Measurements from ENCODE around the gene MXRA7.

Gene MXRA7

GRCh38 chr17:76726231-76726775 lies 15.5 kb upstream of the MXRA7 start, which contains the start of gene JMJD6:
Gene JMJD6 (minus strand): TSS chr17:76726606. CDS start chr17:76726475, 131 bp downstream.
- 0 out of 2 replicates have a peak, but pooled peaks have one; percentile 12 for TF ChIP-seq ZBTB7A (IDR thresholded peaks at IDR 0.05; ENCODE audit: low read depth)
- TF ChIP-seq, protein P1, sequence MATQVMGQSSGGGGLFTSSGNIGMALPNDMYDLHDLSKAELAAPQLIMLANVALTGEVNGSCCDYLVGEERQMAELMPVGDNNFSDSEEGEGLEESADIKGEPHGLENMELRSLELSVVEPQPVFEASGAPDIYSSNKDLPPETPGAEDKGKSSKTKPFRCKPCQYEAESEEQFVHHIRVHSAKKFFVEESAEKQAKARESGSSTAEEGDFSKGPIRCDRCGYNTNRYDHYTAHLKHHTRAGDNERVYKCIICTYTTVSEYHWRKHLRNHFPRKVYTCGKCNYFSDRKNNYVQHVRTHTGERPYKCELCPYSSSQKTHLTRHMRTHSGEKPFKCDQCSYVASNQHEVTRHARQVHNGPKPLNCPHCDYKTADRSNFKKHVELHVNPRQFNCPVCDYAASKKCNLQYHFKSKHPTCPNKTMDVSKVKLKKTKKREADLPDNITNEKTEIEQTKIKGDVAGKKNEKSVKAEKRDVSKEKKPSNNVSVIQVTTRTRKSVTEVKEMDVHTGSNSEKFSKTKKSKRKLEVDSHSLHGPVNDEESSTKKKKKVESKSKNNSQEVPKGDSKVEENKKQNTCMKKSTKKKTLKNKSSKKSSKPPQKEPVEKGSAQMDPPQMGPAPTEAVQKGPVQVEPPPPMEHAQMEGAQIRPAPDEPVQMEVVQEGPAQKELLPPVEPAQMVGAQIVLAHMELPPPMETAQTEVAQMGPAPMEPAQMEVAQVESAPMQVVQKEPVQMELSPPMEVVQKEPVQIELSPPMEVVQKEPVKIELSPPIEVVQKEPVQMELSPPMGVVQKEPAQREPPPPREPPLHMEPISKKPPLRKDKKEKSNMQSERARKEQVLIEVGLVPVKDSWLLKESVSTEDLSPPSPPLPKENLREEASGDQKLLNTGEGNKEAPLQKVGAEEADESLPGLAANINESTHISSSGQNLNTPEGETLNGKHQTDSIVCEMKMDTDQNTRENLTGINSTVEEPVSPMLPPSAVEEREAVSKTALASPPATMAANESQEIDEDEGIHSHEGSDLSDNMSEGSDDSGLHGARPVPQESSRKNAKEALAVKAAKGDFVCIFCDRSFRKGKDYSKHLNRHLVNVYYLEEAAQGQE (IDR thresholded peaks at IDR 0.05; ENCODE audit: low read depth): no peak
- no peak for TF ChIP-seq RAD21 (IDR thresholded peaks at IDR 0.05; ENCODE audit: low read depth)
- TF ChIP-seq, protein P2, sequence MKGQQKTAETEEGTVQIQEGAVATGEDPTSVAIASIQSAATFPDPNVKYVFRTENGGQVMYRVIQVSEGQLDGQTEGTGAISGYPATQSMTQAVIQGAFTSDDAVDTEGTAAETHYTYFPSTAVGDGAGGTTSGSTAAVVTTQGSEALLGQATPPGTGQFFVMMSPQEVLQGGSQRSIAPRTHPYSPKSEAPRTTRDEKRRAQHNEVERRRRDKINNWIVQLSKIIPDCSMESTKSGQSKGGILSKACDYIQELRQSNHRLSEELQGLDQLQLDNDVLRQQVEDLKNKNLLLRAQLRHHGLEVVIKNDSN (IDR thresholded peaks at IDR 0.05): no peak
- no peak for TF ChIP-seq TEAD4 (IDR thresholded peaks at IDR 0.05)
- TF ChIP-seq CREB1 (IDR thresholded peaks at IDR 0.05; ENCODE audit: low read depth): peak; percentile 80
- TF ChIP-seq EP300 (IDR thresholded peaks at IDR 0.05; ENCODE audit: borderline replicate concordance): no peak
- TF ChIP-seq TAF1 (IDR thresholded peaks at IDR 0.05; ENCODE audit: low read depth): peak; percentile 70; the same call in 1 of the 2 replicates
- peak; percentile 95 for TF ChIP-seq YY1 (IDR thresholded peaks at IDR 0.05; ENCODE audit: low read depth)
- no peak for TF ChIP-seq FOXM1 (IDR thresholded peaks at IDR 0.05; ENCODE audit: borderline replicate concordance, low read depth)
- TF ChIP-seq NFIC (IDR thresholded peaks at IDR 0.05): no peak
- TF ChIP-seq TCF12 (IDR thresholded peaks at IDR 0.05; ENCODE audit: low read depth): no peak
- TF ChIP-seq, protein P3, sequence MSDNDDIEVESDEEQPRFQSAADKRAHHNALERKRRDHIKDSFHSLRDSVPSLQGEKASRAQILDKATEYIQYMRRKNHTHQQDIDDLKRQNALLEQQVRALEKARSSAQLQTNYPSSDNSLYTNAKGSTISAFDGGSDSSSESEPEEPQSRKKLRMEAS (IDR thresholded peaks at IDR 0.05): peak; percentile 25; the same call in 1 of the 2 replicates
- no peak for TF ChIP-seq CEBPB (IDR thresholded peaks at IDR 0.05)
- no peak for TF ChIP-seq EGR1 (IDR thresholded peaks at IDR 0.05)

GRCh38 chr17:76725580-76726230 lies 14.9 kb upstream of the MXRA7 start:
- TF ChIP-seq NFIC (IDR thresholded peaks at IDR 0.05): no peak
- TF ChIP-seq ZBTB7A (IDR thresholded peaks at IDR 0.05; ENCODE audit: low read depth): no peak
- no peak for TF ChIP-seq CREB1 (IDR thresholded peaks at IDR 0.05; ENCODE audit: low read depth)
- TF ChIP-seq, protein P3 (IDR thresholded peaks at IDR 0.05): no peak
- TF ChIP-seq TEAD4 (IDR thresholded peaks at IDR 0.05): no peak

DNA sequence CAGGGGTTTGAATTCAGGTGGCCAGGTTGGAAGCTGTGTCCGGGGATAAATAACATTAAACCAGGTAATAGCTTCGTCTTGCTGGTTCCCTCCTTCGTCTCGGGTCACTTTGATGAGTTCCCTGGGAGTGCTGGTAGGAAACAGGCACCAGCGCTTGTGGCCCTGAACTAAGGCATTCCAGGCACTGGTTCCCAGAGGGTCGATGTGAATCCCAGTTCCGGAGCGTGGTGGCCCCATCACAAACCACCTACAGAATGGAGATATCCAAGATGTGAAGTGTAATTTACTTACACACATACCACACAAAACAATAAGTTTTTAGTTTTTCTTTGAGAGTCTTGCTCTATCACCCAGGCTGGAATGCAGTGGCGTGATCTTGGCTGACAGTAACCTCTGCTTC lies 13.0 kb upstream of the MXRA7 start:
- TF ChIP-seq, protein P1 (IDR thresholded peaks at IDR 0.05; ENCODE audit: low read depth): no peak

DNA sequence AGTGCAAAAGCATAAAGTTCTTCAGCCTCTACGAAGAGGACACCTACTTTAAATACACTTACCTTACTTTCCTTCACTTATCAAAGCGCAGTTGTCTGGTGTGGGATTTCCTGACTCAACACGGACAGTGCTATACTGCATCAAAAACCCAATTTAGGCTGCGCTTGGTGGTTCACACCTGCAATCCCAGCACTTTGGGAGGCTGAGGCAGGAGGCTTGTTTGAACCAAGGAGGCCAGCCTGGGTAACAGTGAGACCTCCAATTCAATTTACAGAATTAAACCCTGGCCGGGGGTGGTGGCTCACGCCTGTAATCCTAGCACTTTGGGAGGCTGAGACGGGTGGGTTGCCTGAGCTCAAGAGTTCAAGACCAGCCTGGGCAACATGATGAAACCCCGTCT lies 11.5 kb upstream of the MXRA7 start:
- TF ChIP-seq EP300 (IDR thresholded peaks at IDR 0.05; ENCODE audit: borderline replicate concordance): no peak
- TF ChIP-seq, protein P2 (IDR thresholded peaks at IDR 0.05): no peak
- no peak for TF ChIP-seq TCF12 (IDR thresholded peaks at IDR 0.05; ENCODE audit: low read depth)
- TF ChIP-seq TEAD4 (IDR thresholded peaks at IDR 0.05): no peak
- TF ChIP-seq CEBPB (IDR thresholded peaks at IDR 0.05): no peak
- TF ChIP-seq EGR1 (IDR thresholded peaks at IDR 0.05): no peak
- TF ChIP-seq ZBTB7A (IDR thresholded peaks at IDR 0.05; ENCODE audit: low read depth): no peak
- TF ChIP-seq FOXM1 (IDR thresholded peaks at IDR 0.05; ENCODE audit: borderline replicate concordance, low read depth): no peak
- TF ChIP-seq, protein P1 (IDR thresholded peaks at IDR 0.05; ENCODE audit: low read depth): no peak

GRCh38 chr17:76721463-76721862 lies 10.7 kb upstream of the MXRA7 start:
- TF ChIP-seq TAF1 (IDR thresholded peaks at IDR 0.05; ENCODE audit: low read depth): no peak
- TF ChIP-seq TEAD4 (IDR thresholded peaks at IDR 0.05): no peak
- no peak for TF ChIP-seq FOXM1 (IDR thresholded peaks at IDR 0.05; ENCODE audit: borderline replicate concordance, low read depth)

All from Ishikawa (cell line).